GM21528 (cell line): ENCODE measurements around the gene PITPNM3.
"Not testable (repeated sequence)": the region's sequence is repeated elsewhere in the genome, so short reads cannot be mapped to it uniquely, and the experiment has no call there.

Experiments
- ATAC-seq: cut with Tn5 transposase; IDR thresholded peaks from one replicate; pipeline ENCODE4 v1.9.1; 2021; ENCODE audit warnings: mild to moderate bottlenecking, moderate library complexity; ENCODE audit not compliant: unreplicated experiment, low FRiP score

Gene PITPNM3

GRCh38 chr17:6556121-6557039, at the start of gene PITPNM3:
TSS of gene PITPNM3 (minus strand) at chr17:6556555. CDS start at chr17:6556406, 149 bp downstream.
- no peak for ATAC-seq

GRCh38 chr17:6605142-6605541, 48.8 kb upstream of the PITPNM3 start:
- ATAC-seq = no peak

DNA sequence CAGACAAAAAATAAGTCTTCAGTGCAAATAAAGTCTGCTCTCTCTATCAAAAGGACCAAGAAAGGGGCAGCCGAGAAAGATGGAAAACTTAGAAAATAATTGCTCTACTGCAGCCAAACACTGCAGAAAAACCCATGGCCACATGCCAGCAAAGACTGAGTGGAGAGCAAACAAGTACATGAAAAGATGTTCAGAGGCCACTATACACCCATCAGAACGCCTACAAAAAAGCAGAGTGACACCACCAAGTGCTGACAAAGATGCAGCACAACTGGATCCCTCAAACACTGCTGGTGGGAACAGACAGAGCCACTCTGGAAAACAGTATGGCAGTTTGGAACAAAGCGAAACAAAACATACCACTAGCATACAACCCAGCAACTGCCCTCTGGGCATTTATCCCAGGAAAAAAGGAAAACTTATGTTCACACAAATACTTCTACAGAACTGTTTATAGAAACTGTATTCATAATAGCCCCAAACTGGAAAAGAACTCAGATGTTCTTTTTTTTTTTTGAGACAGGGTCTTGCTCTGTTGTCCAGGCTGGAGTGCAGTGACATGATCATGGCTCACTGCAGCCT, 47.5 kb upstream of the PITPNM3 start:
- ATAC-seq = no peak

GRCh38 chr17:6602141-6602540, 45.8 kb upstream of the PITPNM3 start:
- no peak for ATAC-seq

- ATAC-seq = no peak
These were observed 43.0 kb upstream of the PITPNM3 start for GRCh38 chr17:6599364-6599763.

GRCh38 chr17:6597727-6598126, 41.4 kb upstream of the PITPNM3 start:
- ATAC-seq = no peak

- no peak for ATAC-seq
These were observed 40.6 kb upstream of the PITPNM3 start for GRCh38 chr17:6596941-6597340.

- ATAC-seq = no peak
These were observed 40.2 kb upstream of the PITPNM3 start for GRCh38 chr17:6596511-6596910.

DNA sequence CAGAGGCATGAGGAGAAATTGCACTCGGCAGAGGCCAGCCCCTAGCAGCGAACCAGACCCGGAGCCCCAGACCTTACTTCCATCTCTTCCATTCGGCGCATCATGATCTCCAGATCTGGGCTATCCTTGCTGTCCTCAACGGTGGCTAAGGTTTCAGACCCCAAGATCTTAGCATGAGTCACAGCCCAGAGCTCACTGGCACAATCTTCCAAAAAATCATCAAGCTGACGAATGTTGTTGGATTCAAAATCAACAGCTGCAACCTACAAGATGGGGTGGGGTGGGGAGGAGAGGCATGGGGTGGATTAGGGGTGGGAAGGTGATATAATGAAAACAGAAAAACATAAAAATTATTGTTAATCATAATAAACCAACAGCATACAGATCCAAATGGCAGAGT, 39.7 kb upstream of the PITPNM3 start:
- ATAC-seq = no peak

DNA sequence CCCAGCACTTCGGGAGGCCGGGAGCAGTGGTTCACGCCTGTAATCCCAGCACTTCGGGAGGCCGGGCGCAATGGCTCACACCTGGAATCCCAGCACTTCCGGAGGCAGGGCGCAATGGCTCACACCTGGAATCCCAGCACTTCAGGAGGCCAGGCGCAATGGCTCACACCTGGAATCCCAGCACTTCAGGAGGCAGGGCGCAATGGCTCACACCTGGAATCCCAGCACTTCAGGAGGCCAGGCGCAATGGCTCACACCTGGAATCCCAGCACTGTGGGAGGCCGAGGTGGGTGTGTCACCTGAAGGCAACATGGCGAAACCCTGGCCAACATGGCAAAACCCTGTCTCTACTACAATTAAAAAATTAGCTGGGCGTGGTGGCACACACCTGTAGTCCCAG, 37.0 kb upstream of the PITPNM3 start:
- ATAC-seq = not testable (repeated sequence)

GRCh38 chr17:6592173-6592572, 35.8 kb upstream of the PITPNM3 start:
- no peak for ATAC-seq

GRCh38 chr17:6591599-6592158, 35.3 kb upstream of the PITPNM3 start:
- ATAC-seq = no peak

DNA sequence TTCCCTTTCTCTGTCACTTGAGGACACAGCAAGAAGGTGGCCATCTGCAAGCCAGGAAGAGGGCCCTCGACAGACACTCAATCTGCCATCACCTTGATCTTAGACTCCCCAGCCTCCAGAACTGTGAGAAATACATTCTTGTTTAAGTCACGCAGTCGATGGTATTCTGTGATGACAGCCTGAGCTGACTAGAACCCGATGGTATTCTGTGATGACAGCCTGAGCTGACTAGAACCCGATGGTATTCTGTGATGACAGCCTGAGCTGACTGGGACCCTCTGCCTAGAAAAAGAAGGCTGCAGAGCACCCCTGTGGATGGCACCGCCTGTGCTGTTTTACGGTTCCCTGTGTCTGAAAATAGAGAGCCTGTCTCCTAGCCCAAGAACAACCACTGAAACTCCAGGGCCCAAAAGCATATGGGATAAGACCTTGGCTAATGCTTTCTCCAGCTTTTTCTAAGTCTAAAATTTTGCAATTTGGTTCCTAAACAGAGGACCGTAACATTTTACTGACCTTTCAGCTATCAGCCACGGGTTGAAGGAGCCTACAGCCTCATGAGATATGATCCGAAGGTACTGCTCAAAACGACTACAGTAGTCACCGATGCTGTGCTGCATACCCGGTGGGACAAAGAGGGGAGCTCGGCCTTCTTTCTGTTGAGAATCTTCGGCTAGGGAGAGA, 33.1 kb upstream of the PITPNM3 start:
- no peak for ATAC-seq

DNA sequence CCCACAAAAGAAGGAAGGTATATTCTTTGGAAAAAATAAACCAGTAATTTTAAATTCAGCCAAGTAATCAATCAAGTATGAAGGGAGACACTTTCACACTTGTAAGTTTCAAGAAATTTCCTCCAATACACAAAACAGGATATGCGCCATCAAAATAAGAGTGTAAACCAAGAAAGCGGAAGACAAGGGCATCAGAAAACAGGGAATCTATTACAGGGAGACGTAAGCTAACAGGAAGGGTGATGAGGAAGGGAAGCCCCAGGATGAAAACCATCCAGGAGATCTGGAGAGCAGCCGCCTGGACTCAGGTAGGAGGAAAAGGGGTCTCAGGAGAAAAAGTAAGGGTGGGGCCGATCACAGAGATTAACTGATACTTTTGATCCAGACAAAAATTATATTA, 31.8 kb upstream of the PITPNM3 start:
- ATAC-seq = no peak

DNA sequence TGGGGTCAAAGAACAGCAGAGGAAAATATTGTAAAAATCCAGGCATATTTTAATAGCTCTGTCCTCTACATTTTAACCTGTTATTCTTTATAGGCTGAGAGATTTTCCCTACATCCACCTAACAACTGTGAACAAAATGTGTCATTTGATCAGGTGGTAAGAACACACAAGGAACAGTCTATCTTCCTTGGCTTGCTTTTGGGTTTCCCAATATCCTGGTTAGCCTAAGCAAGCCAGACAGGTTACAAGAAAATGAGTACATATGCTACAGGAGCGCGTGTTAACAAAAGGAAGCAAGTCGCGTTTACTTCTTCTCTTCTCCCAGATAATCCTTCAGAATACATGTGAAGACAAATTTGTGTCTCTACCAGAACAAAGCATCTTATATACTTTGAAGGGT, 31.0 kb upstream of the PITPNM3 start:
- ATAC-seq = no peak

GRCh38 chr17:6583411-6583810, 27.1 kb upstream of the PITPNM3 start:
- no peak for ATAC-seq

DNA sequence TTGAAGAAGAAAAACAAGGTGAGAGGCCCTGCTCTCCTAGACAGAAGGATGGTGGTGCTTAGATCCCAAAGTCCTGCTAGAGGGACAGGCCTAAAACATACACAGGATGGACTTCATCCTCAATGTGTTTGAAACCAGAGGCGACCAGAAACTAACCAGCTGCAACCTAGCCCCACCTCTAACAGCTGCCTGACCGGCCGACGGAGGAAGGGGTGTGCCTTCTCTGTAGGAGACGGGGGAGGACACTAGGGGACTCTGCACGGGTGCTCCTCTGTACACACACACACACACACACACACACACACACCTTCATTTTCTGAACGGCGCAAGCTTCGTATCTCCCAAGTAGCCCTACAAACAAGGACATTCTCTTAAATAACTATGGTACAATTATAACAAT, 24.3 kb upstream of the PITPNM3 start:
- ATAC-seq = no peak

GRCh38 chr17:6578491-6578890, 22.1 kb upstream of the PITPNM3 start:
- ATAC-seq = no peak

- no peak for ATAC-seq
These were observed 21.4 kb upstream of the PITPNM3 start for GRCh38 chr17:6577686-6578263.

- ATAC-seq = no peak
These were observed 19.9 kb upstream of the PITPNM3 start for GRCh38 chr17:6576038-6576785.
